Gastrocnemius medialis (tissue), 4 donors: ENCODE measurements around the gene KDM6B. TPM values are rescaled to one million over a fixed set of nuclear protein-coding genes. Genes with fewer than 3 reads are reported as not detected.

Experiments
- ATAC-seq, 2 donors: fragments of 150-250 bp; one replicate each; pipeline ENCODE4 v1.9.1; 2016
- DNase-seq, 2 donors: peaks; one replicate each; pipeline ENCODE4 v3.0.0-alpha.2; 2019
- H3K27ac ChIP-seq, 4 donors: fragments of 200-600 bp; sonication (generic); 1 replicate in 1 of 4; 2 replicates in 3 of 4; pipeline ENCODE4 v1.5.1; 2016 to 2018; ENCODE audit warnings: mild to moderate bottlenecking in 2 of 4, moderate library complexity in 1 of 4
- H3K27me3 ChIP-seq, 3 donors: fragments of 200-600 bp; sonication (generic) in 2 of 3; 1 replicate in 1 of 3; 2 replicates in 2 of 3; pipeline versions ENCODE4 v1.5.1 to v1.6.0; 2016 to 2019; ENCODE audit warnings: mild to moderate bottlenecking in 1 of 3, moderate library complexity in 1 of 3
- H3K36me3 ChIP-seq, 2 donors: fragments of 200-600 bp; sonication (generic) in 1 of 2; one replicate each; pipeline ENCODE4 v1.5.1; 2017 to 2018
- H3K4me1 ChIP-seq, 2 donors: fragments of 200-600 bp; sonication (generic) in 1 of 2; one replicate each; pipeline ENCODE4 v1.5.1; 2016 to 2017; ENCODE audit warnings: mild to moderate bottlenecking in 2 of 2
- H3K4me3 ChIP-seq, 4 donors: fragments of 200-600 bp; sonication (generic) in 3 of 4; 1 replicate in 1 of 4; 2 replicates in 3 of 4; pipeline ENCODE4 v1.5.1; 2016 to 2019; ENCODE audit warnings: mild to moderate bottlenecking in 2 of 4
- H3K9me3 ChIP-seq, 3 donors: fragments of 200-600 bp; sonication (generic) in 2 of 3; 1 replicate in 1 of 3; 2 replicates in 2 of 3; pipeline ENCODE4 v1.5.1; 2016 to 2019
- CTCF ChIP-seq, 5 experiments: fragments of 450-650 bp in 3 of 5; fragments of 200-600 bp in 2 of 5; sonication (generic) in 2 of 5; IDR thresholded peaks in 4 of 5; conservative IDR thresholded peaks in 1 of 5; 1 replicate in 4 of 5; 2 replicates in 1 of 5; pipeline ENCODE4 v1.5.1; 2016 to 2019; ENCODE audit warnings: antibody characterized with exemption in 5 of 5, mild to moderate bottlenecking in 3 of 5, moderate library complexity in 3 of 5
- POLR2A ChIP-seq, 2 donors: fragments of 450-650 bp; IDR thresholded peaks; one replicate each; pipeline ENCODE4 v1.6.1; 2017; ENCODE audit warnings: antibody characterized with exemption in 2 of 2, mild to moderate bottlenecking in 2 of 2, moderate library complexity in 2 of 2
- in situ Hi-C, 4 donors: fragments of 200-750 bp; cut with MboI; loops; one replicate each; pipeline versions ENCODE4 v1.15.0 to v1.8.0; 2017; ENCODE audit warnings: low sequenced_read_pairs in 4 of 4
- intact Hi-C: fragments of 100-400 bp; cut with DNase I; formaldehyde crosslinking; loops from one replicate; pipeline ENCODE4 v1.15.1; 2023; ENCODE audit warnings: low total_unique reads
- total RNA-seq, 4 donors: library from RNA; depleted of rRNA; stranded (reverse); fragments of >200 nt; gene quantifications; one replicate each; pipeline versions ENCODE4 v1.1.0 to v1.2.3, GENCODE V29; 2016

The KDM6B gene
- total RNA-seq, 4 donors from 2014 or later, result 1.9 to 8.2 (median 4.4) TPM

GRCh38 chr17:7843257-7843535 lies 9.2 kb downstream of the KDM6B start:
- peaks cover 0 to 25% of the 10 kb centered on the region in 2 donors for H3K36me3 ChIP-seq
- H3K4me3 ChIP-seq, result peak overlapping the region; percentile 80 to 96 (median 88)
- peak overlapping the region; percentile 97 to 100 (median 100) for H3K27ac ChIP-seq
- H3K4me1 ChIP-seq, result peaks cover 40 to 45% of the 10 kb centered on the region in 2 donors
- DNase-seq (no peak), ATAC-seq (peak in 1 of 2 donors; percentile 1)
- in situ Hi-C loops, result loop anchor here in 1 of 4 donors (5.0 kb wide), 1 partner anchor 309 kb away; the partner anchor contains the start of gene PER1
- no peaks in the 10 kb centered on the region for H3K9me3 ChIP-seq
- TF ChIP-seq CTCF (IDR thresholded peaks at IDR 0.05 in 4 of 5, conservative IDR thresholded peaks at IDR 0.05 in 1 of 5), result no peak
- no peak for TF ChIP-seq POLR2A (IDR thresholded peaks at IDR 0.05)
- intact Hi-C loops, result loop anchor here (1.0 to 10.0 kb wide), 6 partner anchors 14 to 606 kb away; partner anchors contain the start of genes EIF5A, KRABD2, NAA38 and PER1
- no peaks in the 10 kb centered on the region for H3K27me3 ChIP-seq

DNA sequence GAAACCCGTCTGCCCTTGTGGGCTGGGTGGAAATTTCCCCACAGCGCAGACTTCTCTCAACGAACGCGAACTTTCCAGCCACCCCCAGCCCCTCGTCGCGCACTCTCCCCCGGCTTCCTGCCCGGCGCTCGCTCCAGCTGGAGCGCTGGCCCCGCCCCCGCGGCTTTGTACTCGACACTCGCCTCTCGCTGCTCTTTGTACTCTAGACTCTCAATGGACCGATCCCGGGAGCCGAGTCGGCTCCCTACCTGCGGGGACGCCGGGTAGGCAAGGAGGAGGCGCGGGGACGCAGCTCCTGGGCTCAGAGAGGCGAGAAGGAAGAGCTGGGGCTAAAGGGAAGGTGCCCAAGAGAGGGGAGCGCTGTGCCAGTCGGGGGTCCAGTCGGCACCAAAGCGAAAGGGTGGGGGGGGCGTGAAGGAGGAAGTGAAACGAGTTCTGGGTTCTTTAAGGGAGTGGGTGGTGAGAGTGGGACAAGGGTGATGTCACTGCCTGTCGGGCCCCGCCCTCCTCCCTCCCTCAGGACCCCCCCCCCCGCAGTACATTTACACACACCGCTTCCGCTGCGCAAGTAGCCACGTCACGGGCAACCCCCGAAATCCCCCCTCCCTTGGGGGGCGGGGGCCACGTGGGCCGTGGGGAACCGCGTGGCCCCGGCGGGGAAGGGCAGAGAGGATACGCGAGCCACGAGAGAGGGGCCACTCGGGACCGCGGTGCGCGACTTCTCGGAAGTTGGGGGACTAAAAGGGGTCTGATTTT lies 9.7 kb downstream of the KDM6B start:
- H3K27ac ChIP-seq, result peak overlapping the region; percentile 97 to 100 (median 100)
- H3K36me3 ChIP-seq, result peaks cover 0 to 31% of the 10 kb centered on the region in 2 donors
- peak overlapping the region; percentile 80 to 96 (median 88) for H3K4me3 ChIP-seq
- intact Hi-C loops (loop anchor here (1.0 to 10.0 kb wide), 8 partner anchors 8 to 606 kb away; partner anchors contain the start of genes EIF5A, KRABD2, NAA38 and PER1), in situ Hi-C loops (loop anchor here in 1 of 4 donors (5.0 kb wide), 1 partner anchor 309 kb away; the partner anchor contains the start of gene PER1)
- no peaks in the 10 kb centered on the region for H3K9me3 ChIP-seq
- peak; percentile 27 to 31 for ATAC-seq
- TF ChIP-seq POLR2A (IDR thresholded peaks at IDR 0.05), result peak; percentile 54 to 66
- TF ChIP-seq CTCF (IDR thresholded peaks at IDR 0.05 in 4 of 5, conservative IDR thresholded peaks at IDR 0.05 in 1 of 5), result no peak
- peaks cover 36 to 40% of the 10 kb centered on the region in 2 donors for H3K4me1 ChIP-seq
- peak; percentile 60 to 76 for DNase-seq
- H3K27me3 ChIP-seq, result no peaks in the 10 kb centered on the region

- H3K36me3 ChIP-seq, result peaks cover 0 to 39% of the 10 kb centered on the region in 2 donors
- H3K27ac ChIP-seq, result peak overlapping the region; percentile 97 to 100 (median 100)
- intact Hi-C loops, result loop anchor here (1.0 to 10.0 kb wide), 7 partner anchors 9 to 607 kb away; partner anchors contain the start of genes EIF5A, KRABD2, PER1 and PHF23
- H3K27me3 ChIP-seq, result no peaks in the 10 kb centered on the region
- in situ Hi-C loops, result loop anchor here in 1 of 4 donors (5.0 kb wide), 1 partner anchor 308 kb away; the partner anchor contains the start of gene PER1
- peaks cover 28 to 32% of the 10 kb centered on the region in 2 donors for H3K4me1 ChIP-seq
- peak; percentile 70 to 73 for ATAC-seq
- DNase-seq, result peak; percentile 93 to 95
- peak overlapping the region; percentile 80 to 96 (median 88) for H3K4me3 ChIP-seq
- H3K9me3 ChIP-seq, result no peaks in the 10 kb centered on the region
- no peak for TF ChIP-seq CTCF (IDR thresholded peaks at IDR 0.05 in 4 of 5, conservative IDR thresholded peaks at IDR 0.05 in 1 of 5)
- TF ChIP-seq POLR2A (IDR thresholded peaks at IDR 0.05), result peak; percentile 97
These were observed 10.5 kb downstream of the KDM6B start for GRCh38 chr17:7844292-7845154.

DNA sequence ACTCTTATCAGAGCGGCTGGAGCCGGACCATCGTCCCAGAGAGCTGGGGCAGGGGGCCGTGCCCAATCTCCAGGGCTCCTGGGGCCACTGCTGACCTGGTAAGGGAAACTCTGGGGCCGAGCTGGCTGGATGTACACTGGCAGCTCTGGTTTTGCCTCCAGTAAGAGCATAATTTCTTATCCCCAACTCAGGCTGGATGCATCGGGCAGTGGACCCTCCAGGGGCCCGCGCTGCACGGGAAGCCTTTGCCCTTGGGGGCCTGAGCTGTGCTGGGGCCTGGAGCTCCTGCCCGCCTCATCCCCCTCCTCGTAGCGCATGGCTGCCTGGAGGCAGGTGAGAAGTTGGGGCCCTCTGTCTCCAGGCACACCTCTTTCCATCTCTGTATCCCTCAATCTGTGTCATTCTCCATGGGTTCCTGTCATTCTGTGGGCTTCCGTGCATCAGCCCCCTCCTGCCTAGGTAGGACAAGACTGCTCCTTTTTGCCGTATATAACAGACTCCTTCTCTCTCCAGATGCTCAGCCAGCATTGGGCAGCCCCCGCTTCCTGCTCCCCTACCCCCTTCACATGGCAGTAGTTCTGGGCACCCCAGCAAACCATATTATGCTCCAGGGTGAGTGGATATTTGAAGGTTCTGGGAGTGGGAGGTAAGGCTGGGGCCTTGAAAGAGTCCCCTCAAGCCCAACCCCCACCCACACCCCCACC lies 11.5 kb downstream of the KDM6B start:
- H3K36me3 ChIP-seq, result peaks cover 0 to 49% of the 10 kb centered on the region in 2 donors
- TF ChIP-seq CTCF (IDR thresholded peaks at IDR 0.05 in 4 of 5, conservative IDR thresholded peaks at IDR 0.05 in 1 of 5), result no peak
- TF ChIP-seq POLR2A (IDR thresholded peaks at IDR 0.05), result no peak
- intact Hi-C loops, result loop anchor here (2.0 to 10.0 kb wide), 2 partner anchors 361 to 541 kb away; partner anchors contain the start of genes EIF5A and POLR2A

More for the DNA sequence above, 11.5 kb downstream of the KDM6B start:
- DNase-seq (no peak), ATAC-seq (no peak)
- Histone ChIP-seq H3K4me3 (peak overlapping the region; percentile 80 to 96 (median 88)), H3K27ac (peak overlapping the region; percentile 97 to 100 (median 100)), H3K4me1 (peaks cover 18 to 22% of the 10 kb centered on the region in 2 donors), H3K27me3 (no peaks in the 10 kb centered on the region), H3K9me3 (no peaks in the 10 kb centered on the region)
- in situ Hi-C loops, result no loop called here
